T-cell (primary cell): ENCODE data around the gene CTNNA3. TPM values are rescaled to one million over a fixed set of nuclear protein-coding genes. Genes with fewer than 3 reads are reported as not detected.

Experiments
- ATAC-seq, 4 experiments: fragments of 200-7000 bp in 3 of 4; fragments of 150-1000 bp in 1 of 4; cut with Tn5 transposase; replicated peaks in 1 of 4; 1 replicate in 3 of 4; 2 replicates in 1 of 4; pipeline ENCODE4 v1.10.0; 2021; ENCODE audit warnings: moderate library complexity in 3 of 4, mild to moderate bottlenecking in 2 of 4, moderate number of reproducible peaks in 1 of 4
- CTCF ChIA-PET, 2 donors: fragments of 300-600 bp; sonication (Branson Sonifier 250); formaldehyde crosslinking; loops; one replicate each; lab custom pipeline; 2022; ENCODE audit warnings: antibody characterized with exemption in 2 of 2; lab: Charles Lee
- POLR2A ChIA-PET, 2 donors: fragments of 300-600 bp; sonication (Branson Sonifier 250); formaldehyde crosslinking; loops; one replicate each; lab custom pipeline; 2022; ENCODE audit warnings: antibody characterized with exemption in 2 of 2; lab: Charles Lee
- DNase-seq, 35 experiments: peaks; one replicate each; pipeline versions ENCODE4 v3.0.0 to v3.0.0-alpha.2; 2013 to 2023
- H3K27ac ChIP-seq: one replicate; pipeline ENCODE4 v1.5.1; 2013; ENCODE audit warnings: low read length
- H3K27me3 ChIP-seq, 2 experiments: replicated peaks in 1 of 2; 1 replicate in 1 of 2; 2 replicates in 1 of 2; pipeline versions ENCODE4 v1.6.1 to v1.7.0; 2013; ENCODE audit warnings: low read length in 1 of 2, mixed read lengths in 1 of 2; ENCODE audit not compliant: control insufficient read depth in 2 of 2, insufficient read depth in 2 of 2; ENCODE audit errors: extremely low read depth in 1 of 2
- H3K36me3 ChIP-seq, 2 donors: 1 replicate in 1 of 2; 2 replicates in 1 of 2; pipeline versions ENCODE4 v1.6.1 to v1.7.0; 2013; ENCODE audit warnings: low read length in 1 of 2; ENCODE audit not compliant: control insufficient read depth in 2 of 2, insufficient read depth in 1 of 2; ENCODE audit errors: extremely low read depth in 1 of 2
- H3K4me1 ChIP-seq, 2 experiments: 1 replicate in 1 of 2; 2 replicates in 1 of 2; pipeline versions ENCODE4 v1.6.1 to v1.7.0; 2013; ENCODE audit warnings: low read length in 2 of 2, mixed read lengths in 1 of 2; ENCODE audit not compliant: insufficient read depth in 2 of 2, control insufficient read depth in 1 of 2; ENCODE audit errors: extremely low read depth in 1 of 2
- H3K4me3 ChIP-seq, 2 donors: 1 replicate in 1 of 2; 2 replicates in 1 of 2; pipeline versions ENCODE4 v1.5.1 to v1.7.0; 2013; ENCODE audit warnings: mild to moderate bottlenecking in 2 of 2, low read length in 1 of 2, moderate library complexity in 1 of 2; ENCODE audit not compliant: control insufficient read depth in 1 of 2; ENCODE audit errors: extremely low read depth in 1 of 2
- H3K9me3 ChIP-seq: 2 replicates; pipeline ENCODE4 v1.7.0; 2013
- H3K27ac Mint-ChIP-seq, 2 donors: one replicate each; pipeline ENCODE4 v1.8.0; 2020 to 2021; ENCODE audit warnings: mild to moderate bottlenecking in 2 of 2, mixed read lengths in 2 of 2
- H3K27me3 Mint-ChIP-seq, 2 donors: one replicate each; pipeline ENCODE4 v1.8.0; 2021 to 2022; ENCODE audit warnings: mixed read lengths in 2 of 2
- H3K36me3 Mint-ChIP-seq: one replicate; pipeline ENCODE4 v1.8.0; 2021; ENCODE audit warnings: mixed read lengths
- H3K4me1 Mint-ChIP-seq, 3 donors: one replicate each; pipeline ENCODE4 v1.8.0; 2020 to 2022; ENCODE audit warnings: mixed read lengths in 3 of 3, mild to moderate bottlenecking in 1 of 3
- H3K4me3 Mint-ChIP-seq, 3 donors: one replicate each; pipeline ENCODE4 v1.8.0; 2020 to 2022; ENCODE audit warnings: mild to moderate bottlenecking in 3 of 3, mixed read lengths in 3 of 3, moderate library complexity in 3 of 3
- H3K9me3 Mint-ChIP-seq, 3 donors: one replicate each; pipeline ENCODE4 v1.8.0; 2020 to 2022; ENCODE audit warnings: mixed read lengths in 3 of 3
- WGBS: methylation state at CpG from one replicate; pipeline ENCODE4 v1.1.5; 2013; ENCODE audit warnings: missing lambda C conversion rate; ENCODE audit not compliant: insufficient coverage; 5-methylcytosine and 5-hydroxymethylcytosine counted together
- total RNA-seq, 35 experiments: library from RNA in 6 of 35; stranded (reverse) in 6 of 35; fragments of 120-200 nt in 1 of 35; gene quantifications; one replicate each; pipeline versions ENCODE4 v1.2.1 to v1.2.4 and lab custom pipeline; 2013 to 2026

The CTNNA3 gene
- total RNA-seq, 5 donors from 2014 or later (not counting 1 experiment from before 2014, with no cell fraction given) = 0.88 TPM; not detected in 4

GRCh38 chr10:66467042-66467441 lies 1229.0 kb downstream of the CTNNA3 start:
- CTCF ChIA-PET = no interaction called here
- Mint-ChIP-seq H3K4me1 (no peaks in the 10 kb centered on the region), H3K9me3 (peaks cover 4 to 17% (median 10%) of the 10 kb centered on the region in 3 donors), H3K27ac (no peak overlapping the region), H3K36me3 (no peaks in the 10 kb centered on the region), H3K27me3 (no peaks in the 10 kb centered on the region), H3K4me3 (no peak overlapping the region)
- H3K4me3 ChIP-seq = no peak overlapping the region
- no peak overlapping the region for H3K27ac ChIP-seq
- no peaks in the 10 kb centered on the region for H3K4me1 ChIP-seq
- POLR2A ChIA-PET = no interaction called here
- no peaks in the 10 kb centered on the region for H3K27me3 ChIP-seq
- H3K9me3 ChIP-seq = peaks cover 2% of the 10 kb centered on the region
- no peaks in the 10 kb centered on the region for H3K36me3 ChIP-seq
- no peak for DNase-seq
- ATAC-seq = no peak
- no CpG with 5 or more reads among the region's 1 CpG for WGBS

- DNase-seq = no peak
- no peak overlapping the region for H3K4me3 ChIP-seq
- H3K36me3 ChIP-seq = no peaks in the 10 kb centered on the region
- POLR2A ChIA-PET = no interaction called here
- H3K9me3 Mint-ChIP-seq = peaks cover 4 to 17% (median 7%) of the 10 kb centered on the region in 3 donors
- H3K4me3 Mint-ChIP-seq = no peak overlapping the region
- no peaks in the 10 kb centered on the region for H3K36me3 Mint-ChIP-seq
- no peak overlapping the region for H3K27ac Mint-ChIP-seq
- no peaks in the 10 kb centered on the region for H3K4me1 Mint-ChIP-seq
- no peak overlapping the region for H3K27ac ChIP-seq
- no peaks in the 10 kb centered on the region for H3K27me3 Mint-ChIP-seq
- CTCF ChIA-PET = no interaction called here
- no peaks in the 10 kb centered on the region for H3K27me3 ChIP-seq
- no peak for ATAC-seq
- H3K4me1 ChIP-seq = no peaks in the 10 kb centered on the region
- peaks cover 2% of the 10 kb centered on the region for H3K9me3 ChIP-seq
Observed at GRCh38 chr10:66466622-66467021, 1229.4 kb downstream of the CTNNA3 start.

GRCh38 chr10:66463611-66464010 lies 1232.4 kb downstream of the CTNNA3 start:
- ChIA-PET CTCF (no interaction called here), POLR2A (no interaction called here)
- no peak overlapping the region for H3K27ac Mint-ChIP-seq
- H3K27me3 Mint-ChIP-seq = no peaks in the 10 kb centered on the region
- Histone ChIP-seq H3K27me3 (no peaks in the 10 kb centered on the region), H3K4me1 (no peaks in the 10 kb centered on the region), H3K9me3 (peaks cover 2% of the 10 kb centered on the region), H3K27ac (no peak overlapping the region), H3K4me3 (no peak overlapping the region), H3K36me3 (no peaks in the 10 kb centered on the region)
- H3K9me3 Mint-ChIP-seq = peaks cover 6 to 17% (median 8%) of the 10 kb centered on the region in 3 donors
- DNase-seq (no peak), ATAC-seq (no peak)
- WGBS = no CpG with 5 or more reads among the region's 3 CpGs
- no peaks in the 10 kb centered on the region for H3K4me1 Mint-ChIP-seq
- H3K4me3 Mint-ChIP-seq = no peak overlapping the region
- no peaks in the 10 kb centered on the region for H3K36me3 Mint-ChIP-seq

- no peaks in the 10 kb centered on the region for H3K36me3 Mint-ChIP-seq
- Histone ChIP-seq H3K27ac (no peak overlapping the region), H3K4me1 (no peaks in the 10 kb centered on the region), H3K4me3 (no peak overlapping the region), H3K9me3 (no peaks in the 10 kb centered on the region), H3K27me3 (no peaks in the 10 kb centered on the region), H3K36me3 (no peaks in the 10 kb centered on the region)
- H3K27me3 Mint-ChIP-seq = no peaks in the 10 kb centered on the region
- no peak for DNase-seq
- no peak overlapping the region for H3K27ac Mint-ChIP-seq
- ChIA-PET CTCF (interaction anchor here in 1 of 2 donors (0.6 kb wide), 1 partner anchor 18 kb away, joined by 3 read pairs; no protein-coding TSS in a partner anchor), POLR2A (no interaction called here)
- peaks cover 0 to 10% (median 7%) of the 10 kb centered on the region in 3 donors for H3K9me3 Mint-ChIP-seq
- no peak for ATAC-seq
- 100% methylated on average over 1 of the region's 1 CpG for WGBS
- no peak overlapping the region for H3K4me3 Mint-ChIP-seq
- H3K4me1 Mint-ChIP-seq = no peaks in the 10 kb centered on the region
Observed at GRCh38 chr10:66457629-66458028, 1238.4 kb downstream of the CTNNA3 start.

- H3K4me1 ChIP-seq = no peaks in the 10 kb centered on the region
- Mint-ChIP-seq H3K4me1 (no peaks in the 10 kb centered on the region), H3K27me3 (no peaks in the 10 kb centered on the region), H3K27ac (no peak overlapping the region), H3K36me3 (no peaks in the 10 kb centered on the region), H3K4me3 (no peak overlapping the region), H3K9me3 (peaks cover 9 to 14% (median 10%) of the 10 kb centered on the region in 3 donors)
- no peak for ATAC-seq
- H3K9me3 ChIP-seq = no peaks in the 10 kb centered on the region
- DNase-seq = no peak
- WGBS = no CpG with 5 or more reads among the region's 2 CpGs
- H3K4me3 ChIP-seq = no peak overlapping the region
- no peak overlapping the region for H3K27ac ChIP-seq
- ChIA-PET CTCF (no interaction called here), POLR2A (no interaction called here)
- no peaks in the 10 kb centered on the region for H3K27me3 ChIP-seq
- no peaks in the 10 kb centered on the region for H3K36me3 ChIP-seq
Observed at GRCh38 chr10:66455304-66455703, 1240.7 kb downstream of the CTNNA3 start.

GRCh38 chr10:66440568-66440967 lies 1255.4 kb downstream of the CTNNA3 start:
- Histone ChIP-seq H3K27ac (no peak overlapping the region), H3K4me3 (no peak overlapping the region), H3K9me3 (no peaks in the 10 kb centered on the region), H3K27me3 (no peaks in the 10 kb centered on the region), H3K36me3 (no peaks in the 10 kb centered on the region), H3K4me1 (no peaks in the 10 kb centered on the region)
- ChIA-PET CTCF (no interaction called here), POLR2A (no interaction called here)
- WGBS = no CpG with 5 or more reads among the region's 1 CpG
- Mint-ChIP-seq H3K9me3 (peaks cover 6 to 14% (median 8%) of the 10 kb centered on the region in 3 donors), H3K4me1 (no peaks in the 10 kb centered on the region), H3K36me3 (no peaks in the 10 kb centered on the region), H3K27me3 (no peaks in the 10 kb centered on the region), H3K27ac (no peak overlapping the region), H3K4me3 (no peak overlapping the region)
- ATAC-seq = no peak
- no peak for DNase-seq

GRCh38 chr10:66414943-66415342 lies 1281.1 kb downstream of the CTNNA3 start:
- Histone ChIP-seq H3K4me1 (no peaks in the 10 kb centered on the region), H3K27ac (no peak overlapping the region), H3K27me3 (no peaks in the 10 kb centered on the region), H3K4me3 (no peak overlapping the region), H3K9me3 (no peaks in the 10 kb centered on the region), H3K36me3 (no peaks in the 10 kb centered on the region)
- ChIA-PET CTCF (no interaction called here), POLR2A (no interaction called here)
- Mint-ChIP-seq H3K36me3 (no peaks in the 10 kb centered on the region), H3K4me3 (no peak overlapping the region), H3K27ac (no peak overlapping the region), H3K4me1 (no peaks in the 10 kb centered on the region), H3K9me3 (peaks cover 8 to 20% (median 11%) of the 10 kb centered on the region in 3 donors), H3K27me3 (no peaks in the 10 kb centered on the region)
- ATAC-seq = no peak
- DNase-seq = no peak
- WGBS = 58% methylated on average over 2 of the region's 2 CpGs
